ENCODE results near the gene RAPGEF2. TPM values are rescaled to one million over a fixed set of nuclear protein-coding genes. Genes with fewer than 3 reads are reported as not detected.

The RAPGEF2 gene
- total and polyA plus RNA-seq, 11 donors: 10.6 to 75.9 (median 51.2) TPM

DNA sequence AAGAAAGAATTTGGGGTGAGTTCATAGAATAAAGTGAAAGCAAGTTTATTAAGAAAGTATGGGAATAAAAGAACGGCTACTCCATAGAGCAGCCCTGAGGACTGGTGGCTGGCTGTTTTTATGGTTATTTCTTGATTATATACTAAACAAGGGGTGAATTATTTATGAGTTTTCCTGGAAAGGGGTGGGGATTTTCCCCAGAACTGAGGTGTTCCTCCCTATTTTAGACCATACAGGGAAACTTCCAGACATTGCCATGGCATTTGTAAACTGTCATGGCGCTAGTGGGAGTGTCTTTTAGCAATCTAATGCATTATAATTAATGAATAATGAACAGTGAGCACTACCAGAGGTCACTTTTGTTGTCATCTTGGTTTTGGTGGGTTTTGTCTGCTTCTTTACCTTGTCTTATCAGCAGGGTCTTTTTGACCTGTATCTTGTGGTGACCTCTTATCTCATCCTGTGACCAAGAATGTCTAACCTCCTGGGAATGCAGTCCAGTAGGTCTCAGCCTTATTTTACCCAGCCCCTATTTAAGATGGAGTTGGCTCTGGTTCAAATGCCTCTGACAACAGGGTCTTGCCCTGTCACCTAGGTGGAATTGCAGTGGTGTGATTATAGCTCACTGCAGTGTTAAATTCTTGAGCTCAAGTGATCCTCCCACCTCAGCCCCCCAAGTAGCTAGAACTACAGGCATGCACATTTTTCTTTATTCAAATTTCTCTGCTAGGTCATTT, 27.1 kb downstream of the RAPGEF2 start:
- H3K36me3 ChIP-seq: no peaks in the 10 kb centered on the region
- no peaks in the 10 kb centered on the region for H3K9me3 ChIP-seq
- H3K27ac ChIP-seq: no peak overlapping the region
- no peak for DNase-seq
- intact Hi-C loops (cut with DNase I): no loop called here
- no peak overlapping the region for H3K4me3 ChIP-seq
- ATAC-seq: no peak
- no peaks in the 10 kb centered on the region for H3K27me3 ChIP-seq
- peaks cover 0 to 50% (median 30%) of the 10 kb centered on the region in 12 donors for H3K4me1 ChIP-seq
- WGBS, 4 donors: 82 to 89% (median 86%) methylated on average over 2 of the region's 2 CpGs
- TF ChIP-seq, protein P1, sequence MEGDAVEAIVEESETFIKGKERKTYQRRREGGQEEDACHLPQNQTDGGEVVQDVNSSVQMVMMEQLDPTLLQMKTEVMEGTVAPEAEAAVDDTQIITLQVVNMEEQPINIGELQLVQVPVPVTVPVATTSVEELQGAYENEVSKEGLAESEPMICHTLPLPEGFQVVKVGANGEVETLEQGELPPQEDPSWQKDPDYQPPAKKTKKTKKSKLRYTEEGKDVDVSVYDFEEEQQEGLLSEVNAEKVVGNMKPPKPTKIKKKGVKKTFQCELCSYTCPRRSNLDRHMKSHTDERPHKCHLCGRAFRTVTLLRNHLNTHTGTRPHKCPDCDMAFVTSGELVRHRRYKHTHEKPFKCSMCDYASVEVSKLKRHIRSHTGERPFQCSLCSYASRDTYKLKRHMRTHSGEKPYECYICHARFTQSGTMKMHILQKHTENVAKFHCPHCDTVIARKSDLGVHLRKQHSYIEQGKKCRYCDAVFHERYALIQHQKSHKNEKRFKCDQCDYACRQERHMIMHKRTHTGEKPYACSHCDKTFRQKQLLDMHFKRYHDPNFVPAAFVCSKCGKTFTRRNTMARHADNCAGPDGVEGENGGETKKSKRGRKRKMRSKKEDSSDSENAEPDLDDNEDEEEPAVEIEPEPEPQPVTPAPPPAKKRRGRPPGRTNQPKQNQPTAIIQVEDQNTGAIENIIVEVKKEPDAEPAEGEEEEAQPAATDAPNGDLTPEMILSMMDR (IDR thresholded peaks at IDR 0.05): no peak
- no peak for TF ChIP-seq POLR2A (IDR thresholded peaks at IDR 0.05)

DNA sequence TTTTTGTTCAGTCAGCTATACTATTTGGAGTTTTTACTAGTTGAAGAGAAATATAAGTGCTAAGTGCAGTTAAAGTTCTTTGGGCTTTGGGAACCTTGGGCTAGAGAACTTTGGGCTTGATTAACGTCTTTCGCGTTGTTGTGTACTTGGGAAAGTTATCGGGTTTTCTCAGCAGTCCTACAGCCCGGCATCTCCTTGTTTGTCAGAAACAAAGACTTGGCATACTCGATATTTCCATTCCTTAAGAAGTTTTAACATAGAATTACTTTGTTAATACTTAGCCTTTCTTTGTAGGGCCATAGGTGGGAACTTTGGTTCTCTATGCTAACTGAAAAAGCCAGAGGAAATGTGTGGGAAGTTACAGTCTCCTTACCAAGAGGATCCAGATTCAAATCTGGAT, 28.7 kb downstream of the RAPGEF2 start:
- peaks cover 0 to 49% (median 23%) of the 10 kb centered on the region in 12 donors for H3K4me1 ChIP-seq
- TF ChIP-seq, protein P1 (IDR thresholded peaks at IDR 0.05): no peak
- TF ChIP-seq POLR2A (IDR thresholded peaks at IDR 0.05): no peak
- intact Hi-C loops (cut with DNase I): no loop called here

DNA sequence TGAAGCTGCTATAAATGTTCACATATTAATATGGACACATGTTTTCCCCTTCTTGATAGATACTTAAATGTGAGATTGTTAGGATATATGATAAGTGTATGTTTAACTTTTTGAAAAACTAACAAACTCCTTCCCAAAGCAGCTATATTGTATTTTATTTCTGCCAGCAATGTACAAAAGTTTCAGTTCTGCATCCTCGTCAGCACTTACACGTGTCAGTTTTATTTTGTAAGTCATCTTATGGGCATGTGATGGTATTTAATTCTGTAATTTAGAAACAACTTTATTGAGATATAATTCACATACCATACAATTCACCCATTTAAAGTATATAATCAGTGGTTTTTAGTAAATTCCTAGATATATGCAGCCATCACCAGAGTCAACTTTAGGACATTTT, 31.6 kb downstream of the RAPGEF2 start:
- Histone ChIP-seq H3K4me3 (no peak overlapping the region), H3K27ac (no peak overlapping the region), H3K27me3 (no peaks in the 10 kb centered on the region), H3K4me1 (peaks cover 0 to 70% (median 42%) of the 10 kb centered on the region in 12 donors), H3K9me3 (no peaks in the 10 kb centered on the region), H3K36me3 (no peaks in the 10 kb centered on the region)
- 72 to 86% (median 76%) methylated on average over 2 of the region's 2 CpGs for WGBS, 4 donors
- TF ChIP-seq, protein P1 (IDR thresholded peaks at IDR 0.05): no peak
- no peak for TF ChIP-seq POLR2A (IDR thresholded peaks at IDR 0.05)
- no peak for ATAC-seq
- no peak for DNase-seq
- intact Hi-C loops (cut with DNase I): no loop called here

More for the DNA sequence above, 28.7 kb downstream of the RAPGEF2 start:
- Histone ChIP-seq H3K27me3 (no peaks in the 10 kb centered on the region), H3K4me3 (no peak overlapping the region), H3K9me3 (no peaks in the 10 kb centered on the region), H3K36me3 (no peaks in the 10 kb centered on the region), H3K27ac (no peak overlapping the region)
- no peak for ATAC-seq
- WGBS, 4 donors: 81 to 84% (median 83%) methylated on average over 6 of the region's 6 CpGs
- DNase-seq: no peak

DNA sequence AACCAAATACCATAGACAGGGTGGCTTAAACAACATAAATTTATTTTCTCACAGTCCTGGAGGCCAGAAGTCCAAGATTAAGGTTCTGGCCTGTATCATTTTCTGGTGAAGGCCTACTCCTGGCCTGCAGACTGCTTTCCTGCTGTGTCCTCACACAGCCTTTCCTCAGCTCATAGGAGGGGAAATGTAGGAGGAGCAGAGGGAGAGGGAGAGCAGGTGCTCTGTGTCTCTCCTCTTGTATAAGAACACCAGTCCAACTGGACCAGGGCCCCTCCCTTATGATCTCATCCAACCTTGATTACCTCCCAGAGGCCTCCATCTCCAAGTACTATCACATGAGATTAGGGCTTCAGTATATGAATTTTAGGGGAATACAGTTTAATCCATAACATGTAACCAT, 34.3 kb downstream of the RAPGEF2 start:
- H3K4me3 ChIP-seq: no peak overlapping the region
- H3K36me3 ChIP-seq: no peaks in the 10 kb centered on the region
- peak in 3 of 4 donors; percentile 71 to 73 (median 71) for ATAC-seq
- intact Hi-C loops (cut with DNase I): no loop called here
- H3K27ac ChIP-seq: no peak overlapping the region
- no peaks in the 10 kb centered on the region for H3K27me3 ChIP-seq
- TF ChIP-seq POLR2A (IDR thresholded peaks at IDR 0.05): no peak
- TF ChIP-seq, protein P1 (IDR thresholded peaks at IDR 0.05): no peak
- no peak for DNase-seq
- no peaks in the 10 kb centered on the region for H3K9me3 ChIP-seq
- peaks cover 0 to 67% (median 55%) of the 10 kb centered on the region in 12 donors for H3K4me1 ChIP-seq
